Heart left ventricle (tissue), 16 donors: ENCODE data around the gene LYPD4. TPM values are rescaled to one million over a fixed set of nuclear protein-coding genes. Genes with fewer than 3 reads are reported as not detected.

ENCODE experiments used
- ATAC-seq, 4 donors: fragments of 200-7000 bp; cut with Tn5 transposase; one replicate each; pipeline ENCODE4 v1.9.1; 2020 to 2022; ENCODE audit warnings: moderate library complexity in 4 of 4, mild to moderate bottlenecking in 3 of 4, moderate number of reproducible peaks in 1 of 4
- DNase-seq, 5 donors: peaks; one replicate each; pipeline ENCODE4 v3.0.0-alpha.2; 2020
- H3K27ac ChIP-seq, 12 donors: fragments of 200-600 bp; sonication (generic) in 4 of 12; one replicate each; pipeline versions ENCODE4 v1.5.0 to v1.8.0; 2016 to 2022; ENCODE audit warnings: mild to moderate bottlenecking in 2 of 12
- H3K27me3 ChIP-seq, 9 donors: fragments of 200-600 bp; sonication (generic) in 2 of 9; one replicate each; pipeline versions ENCODE4 v1.5.1 to v1.8.0; 2016 to 2022; ENCODE audit warnings: mild to moderate bottlenecking in 3 of 9
- H3K36me3 ChIP-seq, 9 donors: fragments of 200-600 bp; sonication (generic) in 2 of 9; one replicate each; pipeline versions ENCODE4 v1.5.0 to v1.8.0; 2018 to 2022; ENCODE audit warnings: mild to moderate bottlenecking in 2 of 9
- H3K4me1 ChIP-seq, 12 donors: fragments of 200-600 bp; sonication (generic) in 4 of 12; one replicate each; pipeline versions ENCODE4 v1.5.0 to v1.8.0; 2016 to 2022; ENCODE audit warnings: mild to moderate bottlenecking in 3 of 12
- H3K4me3 ChIP-seq, 12 donors: fragments of 200-600 bp; sonication (generic) in 4 of 12; one replicate each; pipeline versions ENCODE4 v1.5.0 to v1.8.0; 2017 to 2022; ENCODE audit warnings: mild to moderate bottlenecking in 9 of 12, moderate library complexity in 4 of 12
- H3K9me3 ChIP-seq, 12 donors: fragments of 200-600 bp; sonication (generic) in 4 of 12; one replicate each; pipeline versions ENCODE4 v1.5.0 to v1.8.0; 2016 to 2022; ENCODE audit warnings: mild to moderate bottlenecking in 1 of 12
- CTCF ChIP-seq, 12 donors: fragments of 200-600 bp; sonication (generic) in 4 of 12; IDR thresholded peaks; one replicate each; pipeline versions ENCODE4 v1.5.0 to v1.8.0; 2018 to 2022; ENCODE audit warnings: antibody characterized with exemption in 12 of 12, mild to moderate bottlenecking in 5 of 12
- POLR2A ChIP-seq, 2 donors: fragments of 450-650 bp; IDR thresholded peaks; one replicate each; pipeline ENCODE4 v1.6.1; 2017; ENCODE audit warnings: antibody characterized with exemption in 2 of 2, mild to moderate bottlenecking in 2 of 2, moderate library complexity in 2 of 2
- WGBS, 4 donors: extraction: QIAGEN DNeasy Blood & Tissue Kit in 2 of 4; methylation state at CpG; one replicate each; pipeline versions ENCODE4 v1.1.5 to v1.1.7; 2013 to 2018; 5-methylcytosine and 5-hydroxymethylcytosine counted together
- intact Hi-C, 10 donors: fragments of 100-400 bp; cut with DNase I; formaldehyde crosslinking; loops; one replicate each; pipeline versions ENCODE4 v1.11.1 to v1.14.2; 2022
- polyA plus RNA-seq, 2 donors: library from polyadenylated mRNA; stranded (reverse); fragments of 200-250 nt; gene quantifications; one replicate each; pipeline ENCODE4 v1.2.3, GENCODE V29; 2013
- total RNA-seq, 9 donors: library from RNA; depleted of rRNA in 2 of 9; stranded (reverse); fragments of >200 nt in 2 of 9; fragmentation: NEBNext Ultra II Directional in 3 of 9; extraction: Animal tissue kit (Norgen Biotek cat#: 25700) in 3 of 9; gene quantifications; one replicate each; pipeline versions ENCODE4 v1.1.0 to v1.2.4, GENCODE V29; 2016 to 2023
- donor health status: ischemic (EF 13 %, LVEDD 7.1; RV severe dilation, severe dysfunction).
- donor health status: healthy with polysubstance abuse.
- donor health status: DM: no; HTN: yes; CAD: no.
- donor health status: DM: no; HTN: no; CAD: no.
- donor health status: ischemic (EF 25% LVEDD 6.9; RV normal size, moderate dysfunction).
- donor health status: ischemic (EF 25% LVEDD 5.7; RV mildly dilated, moderate dysfunction).
- donor health status: healthy.
- donor health status: DM: yes; HTN: yes; CAD: no.
- donor health status: ischemic (EF 35%, LVEDD 5.7; RV mildly dilated, moderate dysfunction).
- donor health status: nonischemic (EF 11% LVEDD 7.7; RV severe dilation, severe dysfunction).
- donor health status: DM: yes; HTN: yes; CAD: no.
- donor health status: PGD.
- donor health status: ischemic (EF 29% LVEDD 5.4; RV normal size, mild dysfunction).
- donor health status: nonischemic (EF 23%, LVEDD 6.1; RV moderate dilation, normal function).

Gene LYPD4
- total and polyA plus RNA-seq, 11 donors: not detected

GRCh38 chr19:41837981-41838708, 6.3 kb downstream of the LYPD4 start:
- Histone ChIP-seq H3K4me3 (no peak overlapping the region), H3K4me1 (no peaks in the 10 kb centered on the region), H3K9me3 (no peaks in the 10 kb centered on the region), H3K27ac (no peak overlapping the region), H3K27me3 (peaks cover 0 to 71% (median 13%) of the 10 kb centered on the region in 9 donors), H3K36me3 (no peaks in the 10 kb centered on the region)
- intact Hi-C loops: no loop called here
- WGBS, 4 donors: 46 to 54% (median 48%) methylated on average over 13 of the region's 13 CpGs
- no peak for DNase-seq
- TF ChIP-seq CTCF (IDR thresholded peaks at IDR 0.05) (no peak), POLR2A (IDR thresholded peaks at IDR 0.05) (no peak)
- no peak for ATAC-seq

DNA sequence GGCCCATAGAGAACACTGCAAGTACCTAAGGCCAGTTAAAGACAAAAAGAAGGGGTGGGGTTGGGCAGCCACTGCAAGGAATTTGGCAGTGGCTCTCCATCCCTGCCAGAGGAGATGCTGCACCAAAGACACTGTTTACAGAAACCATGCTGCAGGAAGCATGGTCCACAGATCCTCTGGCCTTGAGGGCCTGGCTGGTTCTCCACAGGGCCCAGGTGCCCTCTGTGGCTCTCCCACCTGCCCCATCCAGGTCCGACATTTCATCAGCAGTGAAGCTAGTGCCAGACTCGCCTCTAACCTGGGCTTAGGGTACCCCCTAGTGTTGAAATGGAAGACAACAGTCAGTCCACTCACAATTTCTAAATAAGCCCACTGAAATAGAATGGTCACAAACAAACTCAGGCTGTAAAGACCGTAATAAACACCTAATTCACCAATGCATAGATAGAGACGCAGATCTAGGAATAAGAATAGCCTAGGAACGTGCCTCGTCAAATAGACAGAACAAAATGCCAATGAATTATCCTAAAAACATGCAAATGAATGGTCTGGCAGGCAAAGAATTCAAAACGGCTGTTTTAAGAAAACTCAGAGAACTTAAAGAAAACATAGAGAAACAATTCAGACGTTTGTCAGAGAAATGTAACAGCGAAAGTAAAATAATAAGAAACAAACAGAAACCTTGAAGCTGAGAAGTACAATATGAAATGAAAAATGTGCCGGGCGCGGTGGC, 23.3 kb downstream of the LYPD4 start:
- H3K27me3 ChIP-seq: peaks cover 0 to 38% (median 2%) of the 10 kb centered on the region in 9 donors
- ATAC-seq: peak in 1 of 4 donors; percentile 65
- WGBS, 4 donors: 36 to 40% (median 37%) methylated on average over 12 of the region's 12 CpGs

DNA sequence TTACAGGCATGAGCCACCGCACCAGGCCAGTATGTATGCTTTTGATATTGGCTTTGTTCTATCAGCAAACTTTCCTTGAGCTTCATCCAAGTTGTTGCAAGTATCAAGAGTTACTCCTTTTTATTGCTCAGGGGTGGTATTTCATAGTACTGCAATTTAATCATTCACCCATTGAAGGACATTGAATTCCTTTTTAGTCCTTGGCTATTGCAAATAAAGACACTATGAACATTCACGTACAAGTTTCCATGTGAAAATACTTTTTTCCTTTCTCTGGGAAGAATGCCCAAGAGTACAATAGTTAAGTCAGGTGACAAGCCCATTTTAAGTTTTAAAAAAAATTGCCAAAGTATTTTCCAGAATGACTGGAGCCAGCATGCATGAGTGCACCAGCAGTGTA, 27.7 kb downstream of the LYPD4 start:
- intact Hi-C loops: no loop called here
- H3K4me1 ChIP-seq: no peaks in the 10 kb centered on the region
- WGBS, 4 donors: 63 to 78% (median 68%) methylated on average over 2 of the region's 2 CpGs
- H3K4me3 ChIP-seq: no peak overlapping the region
- no peak for TF ChIP-seq POLR2A (IDR thresholded peaks at IDR 0.05)
- no peak for TF ChIP-seq CTCF (IDR thresholded peaks at IDR 0.05)
- H3K9me3 ChIP-seq: no peaks in the 10 kb centered on the region
- no peak for ATAC-seq
- no peak overlapping the region for H3K27ac ChIP-seq
- H3K27me3 ChIP-seq: peaks cover 0 to 19% (median 0%) of the 10 kb centered on the region in 9 donors
- no peak for DNase-seq
- no peaks in the 10 kb centered on the region for H3K36me3 ChIP-seq

More for the DNA sequence above, 23.3 kb downstream of the LYPD4 start:
- Histone ChIP-seq H3K27ac (no peak overlapping the region), H3K4me1 (no peaks in the 10 kb centered on the region), H3K36me3 (no peaks in the 10 kb centered on the region), H3K9me3 (peaks cover 0 to 1% (median 0%) of the 10 kb centered on the region in 12 donors), H3K4me3 (no peak overlapping the region)
- TF ChIP-seq POLR2A (IDR thresholded peaks at IDR 0.05) (no peak), CTCF (IDR thresholded peaks at IDR 0.05) (peak in 10 of 12 donors; percentile 26 to 60 (median 48))
- DNase-seq: no peak
- intact Hi-C loops: no loop called here

DNA sequence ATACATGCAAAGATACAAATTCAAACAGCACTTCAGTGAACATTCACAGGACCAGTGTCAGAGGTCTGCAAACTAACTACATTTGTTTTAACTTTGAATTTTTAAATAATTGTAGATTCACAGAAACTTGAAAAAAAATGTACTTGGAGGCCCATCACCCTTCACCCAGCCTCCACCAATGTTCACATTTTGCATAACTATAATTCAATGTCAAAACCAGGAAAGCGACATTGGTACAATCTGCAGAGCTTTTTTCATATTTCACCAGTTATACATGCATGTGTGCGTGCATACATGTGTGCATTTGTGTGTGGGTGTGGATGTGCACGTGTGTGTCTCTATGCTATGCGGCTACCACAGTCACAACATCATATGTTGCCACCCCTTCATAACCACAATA, 29.2 kb downstream of the LYPD4 start:
- H3K27me3 ChIP-seq: peaks cover 0 to 17% (median 0%) of the 10 kb centered on the region in 9 donors
- TF ChIP-seq CTCF (IDR thresholded peaks at IDR 0.05): no peak
- TF ChIP-seq POLR2A (IDR thresholded peaks at IDR 0.05): no peak
- no peak for DNase-seq
- no peaks in the 10 kb centered on the region for H3K36me3 ChIP-seq
- H3K27ac ChIP-seq: no peak overlapping the region
- no peaks in the 10 kb centered on the region for H3K9me3 ChIP-seq
- H3K4me3 ChIP-seq: no peak overlapping the region
- WGBS, 4 donors: 58 to 68% (median 66%) methylated on average over 4 of the region's 4 CpGs
- intact Hi-C loops: no loop called here
- peaks cover 0 to 13% (median 0%) of the 10 kb centered on the region in 12 donors for H3K4me1 ChIP-seq
- ATAC-seq: no peak
